Brain microvascular endothelial cell (primary cell): ENCODE measurements around the gene NUMBL.

Experiments
- DNase-seq: peaks from one replicate; pipeline ENCODE4 v3.0.0-alpha.2; 2020
- H3K27ac ChIP-seq: fragments of 250-450 bp; sonication (Bioruptor Pico); 2 replicates; pipeline ENCODE4 v1.5.1; 2020; ENCODE audit warnings: mild to moderate bottlenecking, moderate library complexity
- H3K27me3 ChIP-seq: fragments of 250-450 bp; sonication (Bioruptor Pico); replicated peaks from 2 replicates; pipeline ENCODE4 v1.5.1; 2020; ENCODE audit warnings: mild to moderate bottlenecking
- H3K36me3 ChIP-seq: fragments of 250-450 bp; sonication (Bioruptor Pico); replicated peaks from 2 replicates; pipeline ENCODE4 v1.5.1; 2020; ENCODE audit warnings: mild to moderate bottlenecking
- H3K4me3 ChIP-seq: 2 replicates; pipeline ENCODE4 v1.5.1; 2011; ENCODE audit warnings: low read depth, mild to moderate bottlenecking, control low read depth, low read length, moderate library complexity
- CTCF ChIP-seq: IDR thresholded peaks from 2 replicates; pipeline ENCODE4 v1.5.1; 2011; ENCODE audit warnings: low read depth, mild to moderate bottlenecking, moderate library complexity, low read length, control low read depth, inconsistent platforms; ENCODE audit errors: missing control alignments
- in situ Hi-C: cut with HindIII; loops from 2 replicates; pipeline ENCODE4 v1.10.0; 2017; ENCODE audit warnings: low sequenced_read_pairs, low pct_ligation_motif_present

Gene NUMBL

DNA sequence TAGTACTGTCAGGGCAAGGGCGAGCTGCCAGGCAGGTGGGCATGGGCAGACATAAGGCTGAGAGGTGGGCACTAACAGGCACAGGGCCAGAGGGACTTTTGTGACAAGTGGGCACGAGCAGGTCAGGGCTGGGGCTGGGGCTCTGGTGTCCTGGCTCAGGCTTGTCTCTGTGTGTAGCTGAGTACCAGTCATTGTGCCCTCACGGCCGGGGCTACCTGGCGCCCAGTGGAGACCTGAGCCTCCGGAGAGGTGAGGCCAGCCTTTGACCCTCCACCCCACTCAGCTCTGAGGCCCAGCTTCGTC lies 67.7 kb downstream of the NUMBL start:
- H3K27me3 ChIP-seq, result no peaks in the 10 kb centered on the region
- DNase-seq, result no peak
- in situ Hi-C loops, result no loop called here
- TF ChIP-seq CTCF, result no peak
- H3K36me3 ChIP-seq, result peaks cover 36% of the 10 kb centered on the region
- no peak overlapping the region for H3K27ac ChIP-seq
- no peak overlapping the region for H3K4me3 ChIP-seq

DNA sequence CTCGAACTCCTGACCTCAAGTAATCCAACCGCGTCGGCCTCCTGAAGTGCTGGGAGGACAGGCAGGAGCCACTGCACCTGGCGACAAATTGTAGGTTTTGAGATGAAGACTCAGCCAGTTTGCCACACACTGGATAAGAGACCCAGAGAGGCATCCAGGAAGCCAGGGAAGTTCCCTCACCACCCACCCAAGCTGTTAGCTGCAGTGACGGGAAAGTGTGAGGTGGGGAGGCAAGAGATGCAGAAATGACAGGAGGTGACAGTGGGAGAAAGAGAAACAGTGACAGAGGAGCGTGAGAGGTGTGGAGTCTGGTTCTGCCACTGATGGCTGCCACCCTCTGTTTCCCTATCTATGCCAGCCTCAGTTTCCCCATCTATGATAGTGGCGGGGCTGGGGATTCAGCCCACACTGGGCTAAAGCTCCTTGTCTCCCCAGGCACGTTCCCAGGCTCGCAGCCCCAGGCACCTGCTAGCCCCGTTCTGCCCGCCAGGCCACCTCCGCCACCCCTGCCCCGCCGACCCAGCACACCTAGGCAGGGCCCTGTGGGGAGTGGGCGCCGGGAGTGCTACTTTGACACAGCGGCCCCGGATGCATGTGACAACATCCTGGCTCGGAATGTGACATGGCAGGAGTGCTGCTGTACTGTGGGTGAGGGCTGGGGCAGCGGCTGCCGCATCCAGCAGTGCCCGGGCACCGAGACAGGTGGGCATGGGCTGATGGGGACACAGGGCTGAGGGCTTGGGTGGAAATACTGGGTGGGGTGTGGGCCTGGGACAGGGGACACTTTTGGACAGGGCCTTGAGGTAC lies 68.3 kb downstream of the NUMBL start:
- H3K27me3 ChIP-seq, result no peaks in the 10 kb centered on the region
- TF ChIP-seq CTCF, result no peak
- no peak overlapping the region for H3K4me3 ChIP-seq
- DNase-seq, result no peak
- in situ Hi-C loops, result no loop called here
- peaks cover 36% of the 10 kb centered on the region for H3K36me3 ChIP-seq
- no peak overlapping the region for H3K27ac ChIP-seq

- Histone ChIP-seq H3K36me3 (peaks cover 36% of the 10 kb centered on the region), H3K4me3 (no peak overlapping the region), H3K27me3 (no peaks in the 10 kb centered on the region), H3K27ac (no peak overlapping the region)
- in situ Hi-C loops, result no loop called here
- no peak for DNase-seq
- no peak for TF ChIP-seq CTCF
Measured at GRCh38 chr19:40621283-40621682, 69.2 kb downstream of the NUMBL start.

DNA sequence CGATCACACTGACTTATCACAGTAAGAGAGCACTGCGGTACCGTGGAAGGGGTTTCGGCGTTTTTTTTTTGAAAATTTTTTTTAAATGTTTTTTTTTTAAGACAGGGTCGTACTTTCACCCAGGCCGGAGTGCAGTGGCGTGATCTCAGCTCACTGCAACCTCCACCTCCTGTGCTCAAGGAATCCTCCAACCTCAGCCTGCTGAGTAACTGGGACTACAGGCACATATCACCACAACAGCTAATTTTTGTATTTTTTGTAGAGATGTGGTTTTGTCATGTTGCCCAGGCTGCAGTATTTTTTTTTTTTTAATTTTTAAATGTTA lies 70.3 kb downstream of the NUMBL start:
- Histone ChIP-seq H3K36me3 (peaks cover 36% of the 10 kb centered on the region), H3K4me3 (no peak overlapping the region), H3K27ac (no peak overlapping the region), H3K27me3 (no peaks in the 10 kb centered on the region)
- no peak for TF ChIP-seq CTCF
- no peak for DNase-seq
- in situ Hi-C loops, result no loop called here

DNA sequence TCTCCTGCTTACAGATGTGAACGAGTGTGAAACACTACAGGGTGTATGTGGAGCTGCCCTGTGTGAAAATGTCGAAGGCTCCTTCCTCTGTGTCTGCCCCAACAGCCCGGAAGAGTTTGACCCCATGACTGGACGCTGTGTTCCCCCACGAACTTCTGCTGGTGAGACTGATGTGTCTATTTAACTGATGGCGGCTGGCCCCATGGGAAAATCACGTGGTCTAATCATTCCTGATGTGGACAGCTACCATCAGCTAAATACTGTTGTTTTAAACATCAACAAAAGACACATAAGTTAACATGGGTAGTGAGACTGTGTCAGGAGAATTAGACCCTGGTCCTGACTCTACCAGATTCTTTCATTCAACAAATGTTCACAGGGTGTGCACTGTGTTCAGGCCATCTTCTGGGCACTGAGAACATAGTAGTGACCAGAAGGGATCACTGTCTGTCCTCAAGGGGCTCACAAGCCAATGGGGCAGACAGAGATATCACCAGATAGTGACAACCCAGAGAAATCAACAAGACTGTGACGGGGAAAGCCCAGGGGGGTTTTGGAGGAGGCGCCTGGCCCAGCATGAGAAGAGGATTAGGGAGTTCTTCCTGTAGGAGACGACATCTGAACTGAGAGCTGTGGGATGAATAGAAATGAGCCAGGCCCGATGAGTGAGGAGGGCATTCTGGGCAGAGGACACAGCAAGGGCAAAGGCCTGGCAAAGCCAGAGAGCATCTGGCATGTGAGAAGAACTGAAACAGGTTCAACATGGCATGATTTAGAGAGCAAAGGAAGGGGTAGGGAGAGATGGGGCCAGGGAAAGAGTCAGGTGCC lies 70.9 kb downstream of the NUMBL start:
- no peak for TF ChIP-seq CTCF
- Histone ChIP-seq H3K4me3 (no peak overlapping the region), H3K36me3 (peaks cover 36% of the 10 kb centered on the region)

DNA sequence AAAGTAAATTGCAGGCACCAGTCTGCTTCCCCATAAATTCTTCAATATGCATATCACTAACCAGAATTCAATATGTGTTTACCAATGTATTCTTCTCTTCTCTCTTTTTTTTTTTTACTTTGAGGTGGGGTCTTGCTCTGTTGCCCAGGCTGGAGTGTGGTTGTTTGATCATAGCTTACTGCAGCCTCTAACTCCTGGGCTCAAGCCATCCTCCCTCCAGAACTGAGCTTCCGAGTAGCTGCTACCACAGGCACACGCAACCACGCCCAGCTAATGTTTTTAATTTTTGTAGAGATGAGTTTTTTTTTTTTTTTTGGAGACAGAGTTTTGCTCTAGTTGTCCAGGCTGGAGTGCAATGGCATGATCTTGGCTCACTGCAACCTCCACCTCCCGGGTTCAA lies 72.5 kb downstream of the NUMBL start:
- no peak for TF ChIP-seq CTCF
- Histone ChIP-seq H3K27me3 (no peaks in the 10 kb centered on the region), H3K4me3 (no peak overlapping the region), H3K36me3 (peaks cover 25% of the 10 kb centered on the region), H3K27ac (no peak overlapping the region)
- in situ Hi-C loops, result no loop called here
- DNase-seq, result no peak

More for the DNA sequence above, 70.9 kb downstream of the NUMBL start:
- Histone ChIP-seq H3K27ac (no peak overlapping the region), H3K27me3 (no peaks in the 10 kb centered on the region)
- DNase-seq, result no peak
- in situ Hi-C loops, result no loop called here
